ENCODE results near the gene MAP2K4.
A peak's percentile ranks its signal among the peaks of the same experiment; 100 is the strongest.

MAP2K4 gene

GRCh38 chr17:12053552-12053951 lies 32.9 kb downstream of the MAP2K4 start:
- Mint-ChIP-seq H3K4me1 (ENCODE audit: low read depth) (peaks cover 39% of the 10 kb centered on the region), H3K4me3 (peak overlapping the region; percentile 72), H3K27me3 (ENCODE audit: low read depth) (no peaks in the 10 kb centered on the region), H3K36me3 (ENCODE audit: low read depth) (peaks cover 13% of the 10 kb centered on the region), H3K9me3 (no peaks in the 10 kb centered on the region), H3K27ac (peak overlapping the region; percentile 42)

DNA sequence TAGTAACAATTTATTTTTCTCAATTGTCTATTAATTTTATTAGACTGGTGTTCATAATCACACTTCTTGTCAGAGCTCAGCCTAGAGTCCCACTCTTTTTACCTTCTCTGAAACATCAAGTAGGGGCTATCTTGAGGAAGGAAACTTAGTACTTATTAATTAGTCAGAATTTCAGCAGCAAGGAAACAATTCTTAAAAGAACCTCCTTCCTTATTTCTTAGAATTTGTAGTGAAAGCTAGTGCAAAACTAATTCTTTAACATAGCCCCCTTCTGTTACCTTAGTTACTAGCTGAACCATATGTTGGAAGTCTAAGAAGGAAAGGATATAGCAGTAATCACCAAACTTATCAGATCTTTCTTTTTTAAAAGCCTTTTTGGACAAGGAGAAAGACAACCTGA lies 35.2 kb downstream of the MAP2K4 start:
- no peak overlapping the region for H3K4me3 Mint-ChIP-seq
- H3K4me1 Mint-ChIP-seq (ENCODE audit: low read depth), result peaks cover 31% of the 10 kb centered on the region
- peaks cover 13% of the 10 kb centered on the region for H3K36me3 Mint-ChIP-seq (ENCODE audit: low read depth)
- H3K27me3 Mint-ChIP-seq (ENCODE audit: low read depth), result no peaks in the 10 kb centered on the region
- H3K27ac Mint-ChIP-seq, result no peak overlapping the region
- H3K9me3 Mint-ChIP-seq, result no peaks in the 10 kb centered on the region

- Mint-ChIP-seq H3K4me1 (ENCODE audit: low read depth) (peaks cover 31% of the 10 kb centered on the region), H3K27ac (no peak overlapping the region), H3K4me3 (no peak overlapping the region), H3K27me3 (ENCODE audit: low read depth) (no peaks in the 10 kb centered on the region), H3K36me3 (ENCODE audit: low read depth) (peaks cover 13% of the 10 kb centered on the region), H3K9me3 (no peaks in the 10 kb centered on the region)
These were observed 36.8 kb downstream of the MAP2K4 start for GRCh38 chr17:12057520-12057919.

DNA sequence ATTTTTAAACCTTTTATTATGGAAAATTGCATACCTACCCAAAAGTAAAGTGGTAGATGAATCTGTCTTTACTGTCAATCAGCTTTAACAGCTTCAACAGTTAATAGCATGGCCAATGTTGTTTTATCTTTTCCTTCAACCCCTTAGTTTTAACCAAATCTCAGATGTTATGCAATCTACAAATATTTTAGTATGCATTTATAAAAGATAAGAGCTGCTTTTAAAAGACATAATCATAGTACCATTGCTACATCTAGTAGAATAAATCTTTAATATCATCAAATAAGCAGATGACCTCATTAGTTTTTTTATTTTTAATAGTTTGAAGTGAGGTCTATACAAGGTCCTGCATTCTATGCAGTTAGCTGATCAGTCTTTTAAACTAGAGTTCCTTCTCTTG lies 37.9 kb downstream of the MAP2K4 start:
- Mint-ChIP-seq H3K27ac (no peak overlapping the region), H3K4me1 (ENCODE audit: low read depth) (peaks cover 27% of the 10 kb centered on the region), H3K4me3 (no peak overlapping the region), H3K27me3 (ENCODE audit: low read depth) (no peaks in the 10 kb centered on the region), H3K9me3 (no peaks in the 10 kb centered on the region), H3K36me3 (ENCODE audit: low read depth) (peaks cover 13% of the 10 kb centered on the region)

GRCh38 chr17:12062249-12062648 lies 41.6 kb downstream of the MAP2K4 start:
- peaks cover 10% of the 10 kb centered on the region for H3K36me3 Mint-ChIP-seq (ENCODE audit: low read depth)
- H3K9me3 Mint-ChIP-seq, result no peaks in the 10 kb centered on the region
- H3K4me1 Mint-ChIP-seq (ENCODE audit: low read depth), result peaks cover 3% of the 10 kb centered on the region
- H3K27me3 Mint-ChIP-seq (ENCODE audit: low read depth), result no peaks in the 10 kb centered on the region
- no peak overlapping the region for H3K27ac Mint-ChIP-seq
- H3K4me3 Mint-ChIP-seq, result no peak overlapping the region

- peaks cover 7% of the 10 kb centered on the region for H3K36me3 Mint-ChIP-seq (ENCODE audit: low read depth)
- H3K27ac Mint-ChIP-seq, result no peak overlapping the region
- H3K4me3 Mint-ChIP-seq, result no peak overlapping the region
These were observed 43.7 kb downstream of the MAP2K4 start for GRCh38 chr17:12064395-12064794.

GRCh38 chr17:12067485-12067884 lies 46.8 kb downstream of the MAP2K4 start:
- Mint-ChIP-seq H3K27me3 (ENCODE audit: low read depth) (no peaks in the 10 kb centered on the region), H3K4me3 (no peak overlapping the region), H3K4me1 (ENCODE audit: low read depth) (no peaks in the 10 kb centered on the region), H3K36me3 (ENCODE audit: low read depth) (peaks cover 7% of the 10 kb centered on the region), H3K27ac (no peak overlapping the region), H3K9me3 (no peaks in the 10 kb centered on the region)

More at GRCh38 chr17:12064395-12064794, 43.7 kb downstream of the MAP2K4 start:
- H3K4me1 Mint-ChIP-seq (ENCODE audit: low read depth), result no peaks in the 10 kb centered on the region
- no peaks in the 10 kb centered on the region for H3K9me3 Mint-ChIP-seq
- no peaks in the 10 kb centered on the region for H3K27me3 Mint-ChIP-seq (ENCODE audit: low read depth)

- no peak overlapping the region for H3K27ac Mint-ChIP-seq
- peaks cover 7% of the 10 kb centered on the region for H3K36me3 Mint-ChIP-seq (ENCODE audit: low read depth)
- no peaks in the 10 kb centered on the region for H3K9me3 Mint-ChIP-seq
- no peaks in the 10 kb centered on the region for H3K27me3 Mint-ChIP-seq (ENCODE audit: low read depth)
- H3K4me3 Mint-ChIP-seq, result no peak overlapping the region
- H3K4me1 Mint-ChIP-seq (ENCODE audit: low read depth), result no peaks in the 10 kb centered on the region
These were observed 48.3 kb downstream of the MAP2K4 start for GRCh38 chr17:12068946-12069345.

- H3K9me3 Mint-ChIP-seq, result no peaks in the 10 kb centered on the region
- H3K27me3 Mint-ChIP-seq (ENCODE audit: low read depth), result no peaks in the 10 kb centered on the region
- no peak overlapping the region for H3K4me3 Mint-ChIP-seq
- H3K27ac Mint-ChIP-seq, result no peak overlapping the region
- H3K4me1 Mint-ChIP-seq (ENCODE audit: low read depth), result no peaks in the 10 kb centered on the region
- H3K36me3 Mint-ChIP-seq (ENCODE audit: low read depth), result peaks cover 8% of the 10 kb centered on the region
These were observed 49.9 kb downstream of the MAP2K4 start for GRCh38 chr17:12070561-12070960.

DNA sequence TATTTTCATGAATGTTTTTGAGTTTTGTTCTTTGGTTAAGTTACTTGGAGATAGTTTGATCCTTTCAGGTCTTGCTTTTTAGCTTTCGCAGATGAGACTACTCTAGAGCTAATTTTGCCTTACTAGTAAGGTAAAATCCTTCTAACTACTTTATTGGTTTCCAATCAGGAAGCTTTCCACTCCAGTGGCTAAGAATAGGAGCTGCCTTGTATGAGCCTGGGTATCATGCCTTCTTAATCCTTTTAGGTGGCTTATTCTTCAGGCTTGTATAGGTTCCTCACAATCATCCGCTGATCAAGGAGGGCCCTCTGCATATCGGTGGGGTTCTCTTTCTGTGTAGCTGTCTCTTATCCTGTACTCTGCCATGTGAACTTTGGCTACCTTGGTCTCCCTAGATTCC lies 53.7 kb downstream of the MAP2K4 start:
- H3K36me3 Mint-ChIP-seq (ENCODE audit: low read depth), result peaks cover 21% of the 10 kb centered on the region
- H3K27ac Mint-ChIP-seq, result no peak overlapping the region
- no peaks in the 10 kb centered on the region for H3K9me3 Mint-ChIP-seq
- H3K4me3 Mint-ChIP-seq, result no peak overlapping the region
- no peaks in the 10 kb centered on the region for H3K27me3 Mint-ChIP-seq (ENCODE audit: low read depth)
- peaks cover 7% of the 10 kb centered on the region for H3K4me1 Mint-ChIP-seq (ENCODE audit: low read depth)

DNA sequence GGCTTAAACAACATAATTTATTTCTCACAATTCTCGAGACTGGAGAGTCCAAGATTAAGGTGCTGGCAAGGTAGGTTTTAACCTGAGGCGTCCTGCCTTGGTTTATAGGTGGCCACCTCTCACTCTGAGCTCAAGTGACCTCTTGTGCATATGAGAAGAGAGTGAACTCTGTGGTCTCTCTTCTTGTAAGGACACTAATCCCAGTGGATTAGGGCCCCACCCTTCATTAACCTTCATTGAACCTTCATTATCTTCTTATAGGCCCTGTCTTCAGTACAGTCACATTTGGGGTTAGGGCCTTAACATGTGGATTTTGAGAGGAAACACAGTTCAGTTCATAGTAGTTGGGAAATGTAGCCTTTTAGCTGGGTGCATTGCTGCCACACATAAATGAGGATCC lies 57.1 kb downstream of the MAP2K4 start:
- no peak overlapping the region for H3K4me3 Mint-ChIP-seq
- H3K9me3 Mint-ChIP-seq, result no peaks in the 10 kb centered on the region
- peaks cover 32% of the 10 kb centered on the region for H3K36me3 Mint-ChIP-seq (ENCODE audit: low read depth)
- H3K27me3 Mint-ChIP-seq (ENCODE audit: low read depth), result no peaks in the 10 kb centered on the region
- H3K4me1 Mint-ChIP-seq (ENCODE audit: low read depth), result peaks cover 8% of the 10 kb centered on the region
- H3K27ac Mint-ChIP-seq, result no peak overlapping the region

- H3K36me3 Mint-ChIP-seq (ENCODE audit: low read depth), result peaks cover 32% of the 10 kb centered on the region
- H3K9me3 Mint-ChIP-seq, result no peaks in the 10 kb centered on the region
- peaks cover 8% of the 10 kb centered on the region for H3K4me1 Mint-ChIP-seq (ENCODE audit: low read depth)
- H3K4me3 Mint-ChIP-seq, result no peak overlapping the region
- H3K27ac Mint-ChIP-seq, result no peak overlapping the region
- H3K27me3 Mint-ChIP-seq (ENCODE audit: low read depth), result no peaks in the 10 kb centered on the region
These were observed 58.1 kb downstream of the MAP2K4 start for GRCh38 chr17:12078791-12079190.

- Mint-ChIP-seq H3K27ac (no peak overlapping the region), H3K27me3 (ENCODE audit: low read depth) (no peaks in the 10 kb centered on the region), H3K9me3 (no peaks in the 10 kb centered on the region), H3K4me3 (no peak overlapping the region), H3K4me1 (ENCODE audit: low read depth) (peaks cover 8% of the 10 kb centered on the region), H3K36me3 (ENCODE audit: low read depth) (peaks cover 23% of the 10 kb centered on the region)
These were observed 61.0 kb downstream of the MAP2K4 start for GRCh38 chr17:12081720-12082119.

GRCh38 chr17:12085076-12085949 lies 64.6 kb downstream of the MAP2K4 start:
- no peaks in the 10 kb centered on the region for H3K27me3 Mint-ChIP-seq (ENCODE audit: low read depth)
- peaks cover 8% of the 10 kb centered on the region for H3K4me1 Mint-ChIP-seq (ENCODE audit: low read depth)
- no peak overlapping the region for H3K4me3 Mint-ChIP-seq
- H3K27ac Mint-ChIP-seq, result no peak overlapping the region
- H3K9me3 Mint-ChIP-seq, result no peaks in the 10 kb centered on the region
- H3K36me3 Mint-ChIP-seq (ENCODE audit: low read depth), result peaks cover 12% of the 10 kb centered on the region

- Mint-ChIP-seq H3K4me3 (no peak overlapping the region), H3K4me1 (ENCODE audit: low read depth) (peaks cover 8% of the 10 kb centered on the region), H3K27me3 (ENCODE audit: low read depth) (no peaks in the 10 kb centered on the region), H3K36me3 (ENCODE audit: low read depth) (peaks cover 5% of the 10 kb centered on the region), H3K27ac (no peak overlapping the region), H3K9me3 (no peaks in the 10 kb centered on the region)
These were observed 67.4 kb downstream of the MAP2K4 start for GRCh38 chr17:12088035-12088434.
